Mucosa of rectum (tissue), 2 donors: ENCODE data around the gene FAM221A.
"Not testable (repeated sequence)": the region's sequence is repeated elsewhere in the genome, so short reads cannot be mapped to it uniquely, and the experiment has no call there.

Experiments
- H3K27ac ChIP-seq, 2 donors: one replicate each; pipeline ENCODE4 v1.7.0; 2013; ENCODE audit warnings: inconsistent platforms in 2 of 2, low read depth in 2 of 2, low read length in 2 of 2
- H3K27me3 ChIP-seq, 2 donors: one replicate each; pipeline ENCODE4 v1.7.0; 2013; ENCODE audit warnings: low read length in 2 of 2; ENCODE audit not compliant: control insufficient read depth in 2 of 2, insufficient read depth in 2 of 2
- H3K36me3 ChIP-seq, 2 donors: one replicate each; pipeline ENCODE4 v1.7.0; 2013; ENCODE audit warnings: low read length in 2 of 2; ENCODE audit not compliant: control insufficient read depth in 2 of 2, insufficient read depth in 2 of 2
- H3K4me1 ChIP-seq, 2 donors: one replicate each; pipeline ENCODE4 v1.7.0; 2013; ENCODE audit warnings: low read length in 2 of 2, mild to moderate bottlenecking in 1 of 2; ENCODE audit not compliant: control insufficient read depth in 2 of 2, insufficient read depth in 2 of 2
- H3K4me3 ChIP-seq, 2 donors: one replicate each; pipeline ENCODE4 v1.7.0; 2013; ENCODE audit warnings: low read length in 2 of 2
- H3K9ac ChIP-seq, 2 donors: one replicate each; pipeline ENCODE4 v1.7.0; 2013; ENCODE audit warnings: low read length in 2 of 2, low read depth in 1 of 2, mild to moderate bottlenecking in 1 of 2
- H3K9me3 ChIP-seq, 2 donors: one replicate each; pipeline ENCODE4 v1.7.0; 2013; ENCODE audit warnings: low read length in 2 of 2; ENCODE audit not compliant: control insufficient read depth in 2 of 2
- donor health status: healthy.
- donor health status: Normal muscosa, but diverticular disease.

Gene FAM221A

GRCh38 chr7:23717788-23718187 is 37.8 kb downstream of the FAM221A start:
- no peaks in the 10 kb centered on the region for H3K27me3 ChIP-seq
- no peak overlapping the region for H3K27ac ChIP-seq
- H3K9me3 ChIP-seq, result no peaks in the 10 kb centered on the region
- H3K4me3 ChIP-seq, result no peak overlapping the region
- no peaks in the 10 kb centered on the region for H3K4me1 ChIP-seq
- H3K36me3 ChIP-seq, result no peaks in the 10 kb centered on the region
- H3K9ac ChIP-seq, result no peak overlapping the region

GRCh38 chr7:23721456-23721855 is 41.5 kb downstream of the FAM221A start:
- Histone ChIP-seq H3K4me3 (no peak overlapping the region), H3K4me1 (no peaks in the 10 kb centered on the region), H3K27me3 (no peaks in the 10 kb centered on the region), H3K36me3 (no peaks in the 10 kb centered on the region), H3K9me3 (no peaks in the 10 kb centered on the region), H3K9ac (no peak overlapping the region), H3K27ac (no peak overlapping the region)

- not testable (repeated sequence) for H3K4me1 ChIP-seq, H3K27me3 ChIP-seq, H3K36me3 ChIP-seq, H3K9me3 ChIP-seq, H3K4me3 ChIP-seq, H3K27ac ChIP-seq, H3K9ac ChIP-seq
Observed at GRCh38 chr7:23722587-23723216, 42.7 kb downstream of the FAM221A start.

- H3K9ac ChIP-seq, H3K27me3 ChIP-seq, H3K4me1 ChIP-seq, H3K27ac ChIP-seq, H3K36me3 ChIP-seq, H3K4me3 ChIP-seq, H3K9me3 ChIP-seq: not testable (repeated sequence)
Observed at GRCh38 chr7:23724113-23724512, 44.1 kb downstream of the FAM221A start.

GRCh38 chr7:23742051-23742450 is 62.1 kb downstream of the FAM221A start:
- Histone ChIP-seq H3K27ac (no peak overlapping the region), H3K4me1 (no peaks in the 10 kb centered on the region), H3K4me3 (no peak overlapping the region), H3K27me3 (no peaks in the 10 kb centered on the region), H3K9ac (no peak overlapping the region), H3K9me3 (no peaks in the 10 kb centered on the region), H3K36me3 (no peaks in the 10 kb centered on the region)

- Histone ChIP-seq H3K27me3 (no peaks in the 10 kb centered on the region), H3K27ac (no peak overlapping the region), H3K9ac (no peak overlapping the region), H3K9me3 (no peaks in the 10 kb centered on the region), H3K36me3 (no peaks in the 10 kb centered on the region), H3K4me3 (no peak overlapping the region), H3K4me1 (no peaks in the 10 kb centered on the region)
Observed at GRCh38 chr7:23743226-23743625, 63.2 kb downstream of the FAM221A start.

- no peak overlapping the region for H3K4me3 ChIP-seq
- H3K27me3 ChIP-seq, result no peaks in the 10 kb centered on the region
- no peak overlapping the region for H3K27ac ChIP-seq
- no peaks in the 10 kb centered on the region for H3K4me1 ChIP-seq
- H3K9me3 ChIP-seq, result no peaks in the 10 kb centered on the region
- no peak overlapping the region for H3K9ac ChIP-seq
- no peaks in the 10 kb centered on the region for H3K36me3 ChIP-seq
Observed at GRCh38 chr7:23746629-23747028, 66.6 kb downstream of the FAM221A start.

GRCh38 chr7:23751852-23752251 is 71.9 kb downstream of the FAM221A start:
- H3K27me3 ChIP-seq, result no peaks in the 10 kb centered on the region
- H3K4me1 ChIP-seq, result no peaks in the 10 kb centered on the region
- no peak overlapping the region for H3K27ac ChIP-seq
- H3K9ac ChIP-seq, result no peak overlapping the region
- H3K4me3 ChIP-seq, result no peak overlapping the region
- no peaks in the 10 kb centered on the region for H3K36me3 ChIP-seq
- no peaks in the 10 kb centered on the region for H3K9me3 ChIP-seq
